Common myeloid progenitor, CD34-positive (primary cell): ENCODE data around the gene USP36.
A peak's percentile ranks its signal among the peaks of the same experiment; 100 is the strongest.

Experiments used
- CTCF ChIA-PET: fragments of 350-600 bp; sonication (Branson Sonifier 250); formaldehyde crosslinking; loops from one replicate; lab custom pipeline; 2021; ENCODE audit warnings: antibody characterized with exemption; lab: Charles Lee
- POLR2A ChIA-PET: fragments of 350-600 bp; sonication (Branson Sonifier 250); formaldehyde crosslinking; loops from one replicate; lab custom pipeline; 2021; ENCODE audit warnings: antibody characterized with exemption; lab: Charles Lee
- DNase-seq, 3 donors: peaks; one replicate each; pipeline versions ENCODE4 v3.0.0 to v3.0.0-alpha.2; 2013
- H3K27ac ChIP-seq, 2 experiments: 1 replicate in 1 of 2; 2 replicates in 1 of 2; pipeline ENCODE4 v1.7.0; 2013; ENCODE audit warnings: inconsistent platforms in 2 of 2, low read length in 2 of 2, mild to moderate bottlenecking in 2 of 2, low read depth in 1 of 2, moderate library complexity in 1 of 2; ENCODE audit not compliant: severe bottlenecking in 2 of 2, insufficient read depth in 1 of 2, poor library complexity in 1 of 2
- H3K27me3 ChIP-seq, 5 experiments: replicated peaks in 2 of 5; 1 replicate in 3 of 5; 2 replicates in 2 of 5; pipeline versions ENCODE4 v1.6.1 to v1.7.0; 2013; ENCODE audit warnings: low read length in 4 of 5, mild to moderate bottlenecking in 2 of 5, moderate library complexity in 2 of 5, inconsistent platforms in 1 of 5; ENCODE audit not compliant: insufficient read depth in 5 of 5, control insufficient read depth in 4 of 5
- H3K36me3 ChIP-seq, 4 experiments: 1 replicate in 2 of 4; 2 replicates in 2 of 4; pipeline versions ENCODE4 v1.6.1 to v1.7.0; 2013; ENCODE audit warnings: low read length in 3 of 4, control low read depth in 1 of 4, mild to moderate bottlenecking in 1 of 4; ENCODE audit not compliant: control insufficient read depth in 4 of 4, insufficient read depth in 4 of 4
- H3K4me1 ChIP-seq, 4 experiments: 1 replicate in 3 of 4; 2 replicates in 1 of 4; pipeline versions ENCODE4 v1.6.1 to v1.7.1; 2013; ENCODE audit warnings: low read length in 3 of 4, mild to moderate bottlenecking in 3 of 4, control low read depth in 1 of 4, inconsistent platforms in 1 of 4, moderate library complexity in 1 of 4; ENCODE audit not compliant: control insufficient read depth in 4 of 4, insufficient read depth in 4 of 4; ENCODE audit errors: control extremely low read depth in 1 of 4
- H3K4me3 ChIP-seq, 7 experiments: 1 replicate in 4 of 7; 2 replicates in 3 of 7; pipeline versions ENCODE4 v1.5.1 to v1.7.0; 2013; ENCODE audit warnings: mild to moderate bottlenecking in 7 of 7, low read length in 6 of 7, moderate library complexity in 6 of 7, inconsistent platforms in 2 of 7, low read depth in 2 of 7, control low read depth in 1 of 7; ENCODE audit not compliant: insufficient read depth in 4 of 7, control insufficient read depth in 1 of 7; ENCODE audit errors: extremely low read depth in 1 of 7
- H3K9me3 ChIP-seq, 5 experiments: 1 replicate in 4 of 5; 2 replicates in 1 of 5; pipeline versions ENCODE4 v1.6.1 to v1.7.1; 2013; ENCODE audit warnings: low read length in 4 of 5, mild to moderate bottlenecking in 2 of 5, inconsistent platforms in 1 of 5, low read depth in 1 of 5, moderate library complexity in 1 of 5; ENCODE audit not compliant: control insufficient read depth in 4 of 5, insufficient read depth in 2 of 5; ENCODE audit errors: control extremely low read depth in 1 of 5
- WGBS: methylation state at CpG from one replicate; pipeline ENCODE4 v1.1.5; 2013; ENCODE audit not compliant: insufficient coverage; 5-methylcytosine and 5-hydroxymethylcytosine counted together

Gene USP36

GRCh38 chr17:78785011-78785662, 55.5 kb downstream of the USP36 start:
- Histone ChIP-seq H3K4me3 (no peak overlapping the region), H3K4me1 (peaks cover 3 to 23% (median 18%) of the 10 kb centered on the region in 4 experiments), H3K36me3 (peaks cover 0 to 5% (median 0%) of the 10 kb centered on the region in 4 experiments), H3K27me3 (no peaks in the 10 kb centered on the region), H3K9me3 (no peaks in the 10 kb centered on the region), H3K27ac (no peak overlapping the region)
- no peak for DNase-seq
- CTCF ChIA-PET = interaction anchor here (0.6 to 2.7 kb wide), 8 partner anchors 10 to 292 kb away, joined by 3 to 6 read pairs (median 4); no protein-coding TSS in a partner anchor
- POLR2A ChIA-PET = no interaction called here
- WGBS = 97% methylated on average over 7 of the region's 12 CpGs

GRCh38 chr17:78784352-78784751, 56.3 kb downstream of the USP36 start:
- Histone ChIP-seq H3K4me1 (peaks cover 11 to 30% (median 24%) of the 10 kb centered on the region in 4 experiments), H3K36me3 (peaks cover 0 to 5% (median 0%) of the 10 kb centered on the region in 4 experiments), H3K27me3 (no peaks in the 10 kb centered on the region), H3K4me3 (no peak overlapping the region), H3K9me3 (no peaks in the 10 kb centered on the region), H3K27ac (no peak overlapping the region)
- no peak for DNase-seq
- CTCF ChIA-PET = interaction anchor here (0.6 to 2.7 kb wide), 8 partner anchors 10 to 291 kb away, joined by 3 to 6 read pairs (median 3); no protein-coding TSS in a partner anchor
- POLR2A ChIA-PET = no interaction called here
- 100% methylated on average over 5 of the region's 6 CpGs for WGBS

GRCh38 chr17:78783711-78784324, 56.8 kb downstream of the USP36 start:
- CTCF ChIA-PET = interaction anchor here (1.2 to 2.7 kb wide), 4 partner anchors 19 to 40 kb away, joined by 3 to 6 read pairs (median 4); no protein-coding TSS in a partner anchor
- H3K27me3 ChIP-seq = no peaks in the 10 kb centered on the region
- no peak overlapping the region for H3K4me3 ChIP-seq
- no peak overlapping the region for H3K27ac ChIP-seq
- DNase-seq = no peak
- POLR2A ChIA-PET = no interaction called here
- 95% methylated on average over 6 of the region's 7 CpGs for WGBS
- peaks cover 0 to 5% (median 0%) of the 10 kb centered on the region in 4 experiments for H3K36me3 ChIP-seq
- peaks cover 14 to 35% (median 27%) of the 10 kb centered on the region in 4 experiments for H3K4me1 ChIP-seq
- H3K9me3 ChIP-seq = no peaks in the 10 kb centered on the region

- Histone ChIP-seq H3K9me3 (no peaks in the 10 kb centered on the region), H3K36me3 (no peaks in the 10 kb centered on the region), H3K27ac (peak within 1 kb of the TSS; percentile 68 to 87), H3K27me3 (no peaks in the 10 kb centered on the region), H3K4me1 (peaks cover 17 to 37% (median 29%) of the 10 kb centered on the region in 4 experiments), H3K4me3 (peak within 1 kb of the TSS; percentile 57 to 98 (median 85))
- no peak for DNase-seq
- CTCF ChIA-PET = interaction anchor here (0.9 to 1.0 kb wide), 2 partner anchors 29 kb away, joined by 3 read pairs; no protein-coding TSS in a partner anchor
- 0% methylated on average over 38 of the region's 64 CpGs for WGBS
- POLR2A ChIA-PET = interaction anchor here (0.8 kb wide), 1 partner anchor 56 kb away, joined by 3 read pairs; no protein-coding TSS in a partner anchor
Observed at GRCh38 chr17:78781893-78782304, 58.7 kb downstream of the USP36 start, which contains the start of gene CYTH1. Gene CYTH1 (minus strand): TSS chr17:78782273. CDS start chr17:78782223, 50 bp downstream.

GRCh38 chr17:78781104-78781892, 59.3 kb downstream of the USP36 start:
- H3K27me3 ChIP-seq = no peaks in the 10 kb centered on the region
- POLR2A ChIA-PET = interaction anchor here (0.7 kb wide), 1 partner anchor 35 kb away, joined by 3 read pairs; no protein-coding TSS in a partner anchor
- WGBS = under 1% methylated on average over 59 of the region's 68 CpGs
- peak; percentile 40 to 64 (median 60) for DNase-seq
- CTCF ChIA-PET = interaction anchor here (0.7 to 1.8 kb wide), 2 partner anchors 16 to 73 kb away, joined by 3 to 4 read pairs; no protein-coding TSS in a partner anchor
- H3K4me3 ChIP-seq = peak overlapping the region; percentile 57 to 90 (median 81)
- H3K36me3 ChIP-seq = no peaks in the 10 kb centered on the region
- H3K4me1 ChIP-seq = peaks cover 17 to 39% (median 32%) of the 10 kb centered on the region in 4 experiments
- H3K27ac ChIP-seq = peak overlapping the region; percentile 52 to 81
- H3K9me3 ChIP-seq = no peaks in the 10 kb centered on the region

GRCh38 chr17:78780335-78780734, 60.3 kb downstream of the USP36 start:
- Histone ChIP-seq H3K4me3 (peak overlapping the region in 6 of 7 experiments; percentile 9 to 90 (median 29)), H3K27ac (peak overlapping the region in 1 of 2 experiments; percentile 59), H3K27me3 (no peaks in the 10 kb centered on the region), H3K4me1 (peaks cover 20 to 48% (median 38%) of the 10 kb centered on the region in 4 experiments), H3K36me3 (no peaks in the 10 kb centered on the region), H3K9me3 (no peaks in the 10 kb centered on the region)
- no peak for DNase-seq
- CTCF ChIA-PET = interaction anchor here (0.6 to 1.8 kb wide), 5 partner anchors 10 to 72 kb away, joined by 3 to 4 read pairs (median 3); no protein-coding TSS in a partner anchor
- POLR2A ChIA-PET = interaction anchor here (0.9 kb wide), 1 partner anchor 10 kb away, joined by 3 read pairs; no protein-coding TSS in a partner anchor
- 88% methylated on average over 1 of the region's 6 CpGs for WGBS
